GM21576 (cell line): ENCODE measurements around the gene REC8.
A peak's percentile ranks its signal among the peaks of the same experiment; 100 is the strongest.

Experiments
- ATAC-seq: cut with Tn5 transposase; IDR thresholded peaks from one replicate; pipeline ENCODE4 v1.9.1; 2021; ENCODE audit warnings: mild to moderate bottlenecking, moderate library complexity; ENCODE audit not compliant: unreplicated experiment

The REC8 gene

GRCh38 chr14:24138396-24139271 lies 33.2 kb upstream of the REC8 start:
- no peak for ATAC-seq

GRCh38 chr14:24139272-24139934 lies 32.5 kb upstream of the REC8 start:
- ATAC-seq, result no peak

GRCh38 chr14:24141097-24141880 lies 30.6 kb upstream of the REC8 start, which contains the start of gene EMC9:
TSS of gene EMC9 (minus strand) at chr14:24141591. CDS start at chr14:24141304, 287 bp downstream.
- peak; percentile 85 for ATAC-seq

- ATAC-seq, result no peak
These were observed 28.4 kb upstream of the REC8 start for GRCh38 chr14:24143511-24143910.

GRCh38 chr14:24144451-24144850 lies 27.4 kb upstream of the REC8 start:
- no peak for ATAC-seq

- no peak for ATAC-seq
These were observed 26.7 kb upstream of the REC8 start for GRCh38 chr14:24145219-24145618.

- no peak for ATAC-seq
These were observed 26.0 kb upstream of the REC8 start for GRCh38 chr14:24145690-24146452.

GRCh38 chr14:24146453-24146977 lies 25.4 kb upstream of the REC8 start, which contains the start of gene PSME2:
TSS of gene PSME2 (minus strand) at chr14:24146610. CDS start at chr14:24146581, 29 bp downstream.
- ATAC-seq, result peak; percentile 56

- ATAC-seq, result peak; percentile 85
These were observed 24.7 kb upstream of the REC8 start, which contains the start of gene RNF31 for GRCh38 chr14:24146978-24147760. TSS of gene RNF31 (plus strand) at chr14:24147498. CDS start at chr14:24147699, 201 bp downstream.

- no peak for ATAC-seq
These were observed 24.0 kb upstream of the REC8 start for GRCh38 chr14:24147761-24148428.

- no peak for ATAC-seq
These were observed 22.4 kb upstream of the REC8 start for GRCh38 chr14:24149302-24149969.

GRCh38 chr14:24150061-24150460 lies 21.8 kb upstream of the REC8 start:
- no peak for ATAC-seq

- ATAC-seq, result no peak
These were observed 21.3 kb upstream of the REC8 start for GRCh38 chr14:24150567-24150966.

GRCh38 chr14:24150993-24151392 lies 20.9 kb upstream of the REC8 start:
- ATAC-seq, result no peak

- ATAC-seq, result no peak
These were observed 20.3 kb upstream of the REC8 start for GRCh38 chr14:24151404-24152080.

- no peak for ATAC-seq
These were observed 16.8 kb upstream of the REC8 start for GRCh38 chr14:24155100-24155499.

- no peak for ATAC-seq
These were observed 15.0 kb upstream of the REC8 start for GRCh38 chr14:24156840-24157239.

- ATAC-seq, result no peak
These were observed 14.5 kb upstream of the REC8 start for GRCh38 chr14:24157331-24157730.
